A673 (cell line): ENCODE measurements around the gene STPG1.

Experiments used
- EZH2 ChIP-seq: fragments of 200-600 bp; sonication (generic); IDR thresholded peaks from 2 replicates; pipeline ENCODE4 v1.6.1; 2017; ENCODE audit warnings: borderline replicate concordance, low read depth, mild to moderate bottlenecking, mixed read lengths, antibody characterized with exemption, low read length; ENCODE audit not compliant: poor library complexity, severe bottlenecking
- TF ChIP-seq, protein P1 (sequence below): fragments of 300-800, 200-600 bp; sonication (generic); conservative IDR thresholded peaks from 2 replicates; pipeline ENCODE4 v1.5.1; 2017; ENCODE audit warnings: low read depth, mild to moderate bottlenecking, antibody characterized with exemption, low read length, moderate library complexity, mixed read lengths

DNA sequence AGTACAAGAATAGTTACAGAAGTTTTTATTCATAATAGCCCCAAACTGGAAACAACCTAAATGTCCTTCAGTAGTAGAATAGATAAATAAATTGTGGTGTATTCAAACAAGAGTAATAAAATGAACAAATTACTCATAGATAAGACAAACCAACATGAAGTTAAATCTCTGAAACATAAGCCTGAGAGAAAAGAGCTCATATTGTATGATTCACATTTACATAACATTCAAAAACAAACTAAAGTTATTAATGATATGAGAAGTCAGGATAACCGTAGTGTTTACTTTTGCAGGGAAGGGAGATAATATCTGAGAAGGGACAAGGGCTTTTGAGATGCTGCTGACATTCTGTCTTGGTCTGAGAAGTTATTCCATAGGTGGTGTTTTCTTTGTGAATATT lies 13.5 kb downstream of the STPG1 start:
- TF ChIP-seq, protein P1, sequence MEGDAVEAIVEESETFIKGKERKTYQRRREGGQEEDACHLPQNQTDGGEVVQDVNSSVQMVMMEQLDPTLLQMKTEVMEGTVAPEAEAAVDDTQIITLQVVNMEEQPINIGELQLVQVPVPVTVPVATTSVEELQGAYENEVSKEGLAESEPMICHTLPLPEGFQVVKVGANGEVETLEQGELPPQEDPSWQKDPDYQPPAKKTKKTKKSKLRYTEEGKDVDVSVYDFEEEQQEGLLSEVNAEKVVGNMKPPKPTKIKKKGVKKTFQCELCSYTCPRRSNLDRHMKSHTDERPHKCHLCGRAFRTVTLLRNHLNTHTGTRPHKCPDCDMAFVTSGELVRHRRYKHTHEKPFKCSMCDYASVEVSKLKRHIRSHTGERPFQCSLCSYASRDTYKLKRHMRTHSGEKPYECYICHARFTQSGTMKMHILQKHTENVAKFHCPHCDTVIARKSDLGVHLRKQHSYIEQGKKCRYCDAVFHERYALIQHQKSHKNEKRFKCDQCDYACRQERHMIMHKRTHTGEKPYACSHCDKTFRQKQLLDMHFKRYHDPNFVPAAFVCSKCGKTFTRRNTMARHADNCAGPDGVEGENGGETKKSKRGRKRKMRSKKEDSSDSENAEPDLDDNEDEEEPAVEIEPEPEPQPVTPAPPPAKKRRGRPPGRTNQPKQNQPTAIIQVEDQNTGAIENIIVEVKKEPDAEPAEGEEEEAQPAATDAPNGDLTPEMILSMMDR: no peak
- TF ChIP-seq EZH2: no peak
